Right cardiac atrium (tissue), 5 donors: ENCODE measurements around the gene CMTM8. TPM values are rescaled to one million over a fixed set of nuclear protein-coding genes. Genes with fewer than 3 reads are reported as not detected.
A peak's percentile ranks its signal among the peaks of the same experiment; 100 is the strongest.

Experiments
- ATAC-seq, 2 donors: fragments of 200-7000 bp; cut with Tn5 transposase; one replicate each; pipeline versions ENCODE4 v1.8.0 to v1.9.1; 2020; ENCODE audit warnings: moderate library complexity in 2 of 2, mild to moderate bottlenecking in 1 of 2
- DNase-seq, 3 donors: peaks; one replicate each; pipeline ENCODE4 v3.0.0-alpha.2; 2020
- H3K27ac ChIP-seq: one replicate; pipeline ENCODE4 v1.5.1; 2013; ENCODE audit warnings: mild to moderate bottlenecking, low read length, control low read depth, moderate library complexity
- H3K27me3 ChIP-seq: one replicate; pipeline ENCODE4 v1.6.1; 2013; ENCODE audit not compliant: control insufficient read depth, insufficient read depth
- H3K4me1 ChIP-seq: one replicate; pipeline ENCODE4 v1.6.1; 2013; ENCODE audit warnings: low read length; ENCODE audit not compliant: control insufficient read depth, insufficient read depth
- H3K4me3 ChIP-seq: one replicate; pipeline ENCODE4 v1.5.1; 2013; ENCODE audit warnings: low read length, control low read depth
- H3K9me3 ChIP-seq: one replicate; pipeline ENCODE4 v1.6.1; 2013; ENCODE audit warnings: low read length; ENCODE audit not compliant: control insufficient read depth
- WGBS: extraction: QIAGEN DNeasy Blood & Tissue Kit; methylation state at CpG from one replicate; pipeline ENCODE4 v1.1.7; 2013; 5-methylcytosine and 5-hydroxymethylcytosine counted together
- intact Hi-C, 4 donors: fragments of 100-400 bp; cut with DNase I; formaldehyde crosslinking; loops; one replicate each; pipeline versions ENCODE4 v1.11.0 to v1.14.0; 2022 to 2023
- polyA plus RNA-seq: library from polyadenylated mRNA; stranded (reverse); fragments of 200-250 nt; gene quantifications from one replicate; pipeline ENCODE4 v1.2.3, GENCODE V29; 2013
- total RNA-seq, 4 donors: library from RNA; stranded (reverse); fragmentation: NEBNext Ultra II Directional; extraction: Animal tissue kit (Norgen Biotek cat#: 25700); gene quantifications; one replicate each; pipeline ENCODE4 v1.2.1, GENCODE V29; 2021
- donor health status: healthy with polysubstance abuse.
- donor health status: DM: no; HTN: yes; CAD: no.
- donor health status: DM: no; HTN: no; CAD: no.
- donor health status: DM: no; HTN: yes; CAD: no; lungs with severe emphysema.
- donor health status: DM: yes; HTN: yes; CAD: no.

CMTM8 gene
- total and polyA plus RNA-seq, 5 donors: 4.6 to 7.1 (median 5.5) TPM

GRCh38 chr3:32307591-32307990, 69.1 kb downstream of the CMTM8 start:
- ATAC-seq: no peak
- WGBS: 84% methylated on average over 3 of the region's 3 CpGs
- no peak for DNase-seq
- H3K4me1 ChIP-seq: peaks cover 4% of the 10 kb centered on the region
- H3K9me3 ChIP-seq: no peaks in the 10 kb centered on the region
- H3K27me3 ChIP-seq: no peaks in the 10 kb centered on the region
- no peak overlapping the region for H3K4me3 ChIP-seq
- no peak overlapping the region for H3K27ac ChIP-seq
- intact Hi-C loops: no loop called here

GRCh38 chr3:32308378-32308777, 69.9 kb downstream of the CMTM8 start:
- Histone ChIP-seq H3K27ac (no peak overlapping the region), H3K4me3 (no peak overlapping the region), H3K4me1 (peaks cover 4% of the 10 kb centered on the region), H3K27me3 (no peaks in the 10 kb centered on the region), H3K9me3 (no peaks in the 10 kb centered on the region)
- 97% methylated on average over 4 of the region's 4 CpGs for WGBS
- DNase-seq (no peak), ATAC-seq (no peak)
- intact Hi-C loops: no loop called here

DNA sequence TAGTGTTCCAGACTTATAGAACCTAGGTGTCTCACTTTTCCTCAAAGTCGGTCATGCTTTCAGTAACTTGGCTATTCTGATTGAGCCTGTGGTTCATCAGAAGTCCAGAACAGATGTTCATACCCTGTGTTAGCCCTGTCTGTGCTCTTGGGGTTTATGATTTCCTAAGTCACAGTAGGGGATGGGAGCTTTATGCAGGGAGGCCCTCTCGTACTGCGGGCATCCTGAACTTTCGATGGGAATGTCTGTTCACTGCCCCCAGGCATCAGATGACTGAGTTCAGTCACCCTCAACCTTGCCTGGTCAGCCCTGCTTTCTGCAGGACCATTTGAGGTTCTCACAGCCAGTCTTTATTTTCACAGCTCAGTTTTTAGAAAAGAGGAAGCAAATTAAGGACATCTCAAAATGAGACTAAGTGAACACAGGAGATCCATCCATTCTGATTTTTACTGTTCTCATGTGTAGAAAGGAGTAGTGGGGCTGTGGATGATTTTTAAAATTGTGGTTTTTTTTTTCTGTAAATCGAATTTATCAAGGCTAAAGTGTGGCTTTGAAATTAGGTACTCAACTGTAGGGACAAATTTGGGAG, 71.3 kb downstream of the CMTM8 start:
- Histone ChIP-seq H3K4me1 (peaks cover 4% of the 10 kb centered on the region), H3K27ac (no peak overlapping the region), H3K4me3 (no peak overlapping the region), H3K27me3 (no peaks in the 10 kb centered on the region), H3K9me3 (no peaks in the 10 kb centered on the region)
- DNase-seq: no peak
- ATAC-seq: no peak
- WGBS: 90% methylated on average over 5 of the region's 5 CpGs
- intact Hi-C loops: no loop called here

DNA sequence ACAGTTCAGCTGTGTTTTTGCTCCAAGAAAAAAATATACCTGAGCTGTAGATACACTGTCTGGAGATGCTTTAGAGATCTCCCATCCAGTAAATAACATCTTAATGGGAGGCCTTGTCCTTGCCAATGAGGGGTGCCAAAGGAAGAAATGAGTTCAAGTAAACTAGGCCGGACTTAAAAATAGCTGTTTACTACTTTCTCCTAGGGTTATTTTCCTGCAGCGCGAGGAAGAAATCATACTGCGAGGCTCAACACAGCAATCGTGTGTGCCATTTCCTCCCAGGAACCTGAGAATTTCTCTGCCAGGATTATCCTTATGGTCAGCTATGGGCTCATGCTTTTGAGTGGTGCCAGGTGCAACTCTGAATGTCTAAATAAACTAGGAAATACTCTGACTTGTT, 71.9 kb downstream of the CMTM8 start:
- Histone ChIP-seq H3K4me1 (peaks cover 4% of the 10 kb centered on the region), H3K9me3 (no peaks in the 10 kb centered on the region), H3K4me3 (no peak overlapping the region), H3K27ac (no peak overlapping the region), H3K27me3 (no peaks in the 10 kb centered on the region)
- intact Hi-C loops: no loop called here
- DNase-seq (no peak), ATAC-seq (no peak)
- WGBS: 66% methylated on average over 5 of the region's 5 CpGs

GRCh38 chr3:32310918-32311839, 72.7 kb downstream of the CMTM8 start:
- no peak overlapping the region for H3K4me3 ChIP-seq
- WGBS: 67% methylated on average over 15 of the region's 15 CpGs
- peaks cover 4% of the 10 kb centered on the region for H3K4me1 ChIP-seq
- no peaks in the 10 kb centered on the region for H3K9me3 ChIP-seq
- DNase-seq (no peak), ATAC-seq (peak; percentile 45 to 55)
- no peak overlapping the region for H3K27ac ChIP-seq
- intact Hi-C loops: no loop called here
- H3K27me3 ChIP-seq: no peaks in the 10 kb centered on the region

- H3K27me3 ChIP-seq: no peaks in the 10 kb centered on the region
- DNase-seq (no peak), ATAC-seq (no peak)
- no peaks in the 10 kb centered on the region for H3K9me3 ChIP-seq
- peaks cover 4% of the 10 kb centered on the region for H3K4me1 ChIP-seq
- no peak overlapping the region for H3K4me3 ChIP-seq
- intact Hi-C loops: no loop called here
- 81% methylated on average over 1 of the region's 1 CpG for WGBS
- no peak overlapping the region for H3K27ac ChIP-seq
Measured at GRCh38 chr3:32312251-32312650, 73.8 kb downstream of the CMTM8 start.

DNA sequence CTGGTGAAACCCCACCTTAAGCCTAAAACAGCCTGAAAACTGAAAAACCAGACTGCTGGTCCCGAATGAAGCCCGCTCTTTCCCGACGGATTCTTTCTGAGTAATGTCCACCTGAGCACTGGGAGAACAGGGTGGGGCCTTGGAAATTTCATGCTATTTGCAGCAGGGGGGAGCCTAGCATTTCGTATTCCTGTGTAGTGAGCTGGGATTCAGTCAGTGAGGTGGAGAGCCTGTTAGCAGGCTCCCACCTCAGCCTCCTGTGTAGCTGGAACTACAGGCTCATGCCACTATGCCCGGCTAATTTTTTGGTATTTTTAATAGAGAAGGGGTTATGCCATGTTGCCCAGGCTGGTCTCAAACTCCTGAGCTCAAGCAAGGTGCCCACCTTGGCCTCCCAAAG, 74.7 kb downstream of the CMTM8 start:
- Histone ChIP-seq H3K4me3 (no peak overlapping the region), H3K4me1 (peaks cover 4% of the 10 kb centered on the region), H3K27ac (no peak overlapping the region), H3K9me3 (no peaks in the 10 kb centered on the region), H3K27me3 (no peaks in the 10 kb centered on the region)
- intact Hi-C loops: no loop called here
- DNase-seq: no peak
- WGBS: 98% methylated on average over 6 of the region's 6 CpGs
- no peak for ATAC-seq

DNA sequence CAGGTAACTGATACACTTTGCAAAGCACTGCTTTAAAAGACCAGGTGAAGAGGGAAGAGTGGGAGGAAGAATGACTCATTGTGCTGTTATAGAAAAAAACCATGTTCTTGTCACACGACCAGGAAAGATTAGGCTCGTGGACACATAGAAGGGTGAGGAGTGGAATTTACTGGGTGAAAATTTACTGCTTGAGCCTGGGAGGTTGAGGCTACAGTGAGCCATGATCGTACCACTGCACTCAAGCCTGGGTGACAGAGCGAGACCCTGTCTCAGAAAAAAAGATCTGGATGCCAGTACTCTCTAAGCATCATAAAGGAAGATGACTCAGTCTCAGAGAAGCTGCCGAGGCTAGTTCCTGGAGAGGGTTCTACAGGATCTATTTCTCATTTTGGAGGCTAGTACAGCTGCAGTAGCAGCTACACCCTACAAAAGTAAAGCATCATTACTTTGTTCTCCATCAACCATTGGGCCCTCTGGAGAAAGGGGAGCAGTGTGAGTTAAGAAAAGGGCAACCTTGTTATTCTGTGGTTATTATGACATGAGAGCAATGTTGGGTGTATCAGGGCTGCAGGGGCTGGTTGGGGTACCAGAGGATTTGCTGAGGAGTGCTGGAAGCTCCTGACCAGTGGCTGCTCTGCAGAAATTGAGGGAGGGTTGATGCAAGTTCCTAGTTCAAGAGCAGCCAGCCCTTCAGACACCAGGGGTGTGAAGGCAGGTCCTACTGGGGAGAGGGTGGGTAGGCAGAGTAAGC, 75.4 kb downstream of the CMTM8 start:
- Histone ChIP-seq H3K4me1 (peaks cover 4% of the 10 kb centered on the region), H3K27me3 (no peaks in the 10 kb centered on the region), H3K4me3 (no peak overlapping the region), H3K9me3 (no peaks in the 10 kb centered on the region), H3K27ac (no peak overlapping the region)
- DNase-seq (no peak), ATAC-seq (no peak)
- intact Hi-C loops: no loop called here
- WGBS: 33% methylated on average over 5 of the region's 5 CpGs

DNA sequence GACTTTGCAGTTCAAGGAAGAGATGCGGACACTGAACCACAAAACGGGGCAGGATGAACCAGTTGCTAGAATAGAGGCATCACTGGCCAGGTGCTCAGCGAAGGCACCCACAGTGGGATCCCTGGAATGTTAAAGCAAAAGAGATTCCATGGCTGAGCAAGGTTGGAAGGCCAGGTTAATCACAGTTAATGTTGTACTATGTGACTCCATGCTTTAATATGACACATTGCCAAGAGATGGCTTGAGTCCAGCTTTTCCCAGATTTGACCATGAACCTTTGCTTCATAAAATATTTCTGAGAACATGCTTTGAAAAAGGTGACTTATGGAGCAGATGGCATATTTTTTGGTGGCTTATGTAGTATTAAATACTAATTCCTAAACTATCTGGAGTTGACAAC, 77.0 kb downstream of the CMTM8 start:
- Histone ChIP-seq H3K4me1 (peaks cover 4% of the 10 kb centered on the region), H3K27ac (no peak overlapping the region), H3K4me3 (no peak overlapping the region), H3K27me3 (no peaks in the 10 kb centered on the region), H3K9me3 (no peaks in the 10 kb centered on the region)
- no peak for ATAC-seq
- intact Hi-C loops: no loop called here
- DNase-seq: no peak
- WGBS: 98% methylated on average over 3 of the region's 3 CpGs

DNA sequence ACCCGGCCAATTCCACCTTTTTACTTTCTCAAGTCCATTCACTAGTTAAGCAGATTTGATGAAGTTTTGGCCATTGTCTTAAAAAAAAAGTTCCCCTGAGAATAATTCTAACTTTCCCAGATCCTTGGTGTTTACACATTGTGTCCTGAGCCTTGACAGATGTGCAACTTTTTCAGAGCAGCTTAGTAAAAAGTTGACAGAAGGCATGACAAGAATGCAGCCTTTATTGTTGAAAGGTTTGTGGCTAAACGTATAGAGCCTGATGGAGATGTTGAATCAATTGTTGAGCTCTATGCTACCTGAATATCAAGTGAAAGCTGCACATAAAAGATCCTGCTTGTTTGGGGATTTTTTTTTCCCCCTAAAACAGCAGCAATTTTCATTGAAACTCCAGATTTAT, 77.8 kb downstream of the CMTM8 start:
- WGBS: 70% methylated on average over 2 of the region's 2 CpGs
- DNase-seq (no peak), ATAC-seq (no peak)
- Histone ChIP-seq H3K4me3 (no peak overlapping the region), H3K9me3 (no peaks in the 10 kb centered on the region), H3K27ac (no peak overlapping the region), H3K27me3 (no peaks in the 10 kb centered on the region), H3K4me1 (peaks cover 2% of the 10 kb centered on the region)
- intact Hi-C loops: no loop called here

DNA sequence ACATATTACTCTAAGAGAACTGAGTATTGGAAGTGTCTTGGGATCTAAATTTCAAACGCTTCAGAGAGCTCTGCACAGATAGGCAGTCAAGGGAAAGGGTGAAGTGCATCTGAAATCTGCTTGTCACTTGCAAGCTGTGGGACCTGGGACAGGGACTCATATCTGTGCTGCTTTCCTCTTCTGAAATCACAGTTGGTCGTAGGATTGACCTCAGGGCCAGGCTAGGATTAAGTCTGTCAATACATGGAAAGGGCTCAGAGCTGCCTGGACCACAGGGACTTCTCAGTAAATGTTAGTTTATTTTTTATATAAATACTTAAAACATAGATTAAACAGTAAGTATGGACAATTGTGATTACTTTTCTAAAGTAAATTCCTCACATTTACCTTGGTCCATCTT, 78.5 kb downstream of the CMTM8 start:
- peaks cover 2% of the 10 kb centered on the region for H3K4me1 ChIP-seq
- H3K9me3 ChIP-seq: no peaks in the 10 kb centered on the region
- intact Hi-C loops: no loop called here
- ATAC-seq: no peak
- 51% methylated on average over 2 of the region's 2 CpGs for WGBS
- no peaks in the 10 kb centered on the region for H3K27me3 ChIP-seq
- no peak overlapping the region for H3K27ac ChIP-seq
- no peak overlapping the region for H3K4me3 ChIP-seq
- DNase-seq: no peak
